GM19438 (cell line): ENCODE results near the gene PCDH19.
A peak's percentile ranks its signal among the peaks of the same experiment; 100 is the strongest.

Source experiments
- ATAC-seq: cut with Tn5 transposase; IDR thresholded peaks from one replicate; pipeline ENCODE4 v1.9.1; 2021; ENCODE audit warnings: low read depth; ENCODE audit not compliant: unreplicated experiment

PCDH19 gene

GRCh38 chrX:100405424-100405823, 4.6 kb downstream of the PCDH19 start:
- ATAC-seq = no peak

- ATAC-seq = no peak
These were observed 5.2 kb downstream of the PCDH19 start for GRCh38 chrX:100404851-100405250.

DNA sequence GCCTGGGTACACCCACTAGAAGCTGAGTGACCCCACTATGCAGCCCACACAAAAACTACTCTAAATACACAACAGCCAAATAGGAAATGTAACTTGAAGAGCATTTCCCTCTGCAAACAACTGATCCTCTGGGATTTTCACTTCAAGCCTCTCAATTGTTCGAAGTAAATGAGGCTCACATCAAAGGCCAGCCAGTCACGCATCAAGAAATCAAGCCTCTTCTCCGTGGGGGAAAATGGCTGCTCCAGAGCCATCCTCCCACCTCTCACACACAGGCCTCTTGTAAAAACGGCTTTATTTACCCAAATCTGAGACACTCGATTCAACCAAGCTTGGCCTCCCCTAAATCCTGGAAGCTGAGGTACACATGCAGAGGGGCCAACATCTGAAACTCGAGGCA, 14.3 kb downstream of the PCDH19 start:
- ATAC-seq = no peak

- ATAC-seq = no peak
These were observed 28.5 kb downstream of the PCDH19 start for GRCh38 chrX:100381619-100382018.

- no peak for ATAC-seq
These were observed 30.6 kb downstream of the PCDH19 start for GRCh38 chrX:100379388-100379986.

- no peak for ATAC-seq
These were observed 32.2 kb downstream of the PCDH19 start for GRCh38 chrX:100377826-100378225.

- ATAC-seq = no peak
These were observed 33.5 kb downstream of the PCDH19 start for GRCh38 chrX:100376576-100376975.

DNA sequence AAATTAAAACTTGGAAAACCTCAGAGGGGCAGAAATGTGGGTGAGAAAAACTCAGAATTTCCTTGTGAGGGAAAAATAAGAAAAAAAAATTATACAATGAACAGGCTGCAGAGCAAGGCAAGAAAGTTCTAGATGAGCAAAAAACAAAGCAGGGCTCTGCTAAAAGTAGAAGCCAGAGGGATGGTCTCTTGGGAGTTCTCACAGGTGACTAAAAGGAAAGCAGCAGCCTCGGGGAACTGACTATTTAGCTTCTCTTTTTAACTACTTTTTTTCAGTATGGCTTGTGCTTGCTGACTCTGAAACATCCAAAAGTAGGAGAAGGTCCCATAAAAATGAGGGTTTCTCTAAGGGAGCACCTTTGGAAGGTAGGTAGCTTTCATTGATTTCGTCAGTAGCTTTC, 36.4 kb downstream of the PCDH19 start:
- no peak for ATAC-seq

DNA sequence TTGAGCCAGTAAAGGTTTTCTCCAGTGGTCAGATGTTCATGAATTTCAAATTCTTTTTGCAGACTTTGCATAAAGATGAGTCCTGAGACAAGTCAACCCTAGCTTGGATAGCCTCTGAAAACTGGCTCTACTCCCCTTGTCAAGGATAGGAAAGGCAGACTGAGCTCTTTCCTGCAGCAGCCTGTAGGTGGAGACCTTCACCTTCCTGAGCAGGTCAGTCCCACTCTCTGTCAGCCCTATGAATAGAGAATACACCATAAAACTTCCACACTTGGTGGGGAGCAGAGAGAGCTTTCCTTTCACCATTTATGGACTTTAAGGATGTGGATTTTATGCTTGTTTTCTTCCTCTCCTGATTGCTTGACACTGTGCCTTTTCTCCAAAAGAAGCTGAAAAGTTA, 41.9 kb downstream of the PCDH19 start:
- peak; percentile 62 for ATAC-seq

- ATAC-seq = no peak
These were observed 46.2 kb downstream of the PCDH19 start for GRCh38 chrX:100363896-100364295.

- no peak for ATAC-seq
These were observed 51.3 kb downstream of the PCDH19 start for GRCh38 chrX:100358766-100359165.

DNA sequence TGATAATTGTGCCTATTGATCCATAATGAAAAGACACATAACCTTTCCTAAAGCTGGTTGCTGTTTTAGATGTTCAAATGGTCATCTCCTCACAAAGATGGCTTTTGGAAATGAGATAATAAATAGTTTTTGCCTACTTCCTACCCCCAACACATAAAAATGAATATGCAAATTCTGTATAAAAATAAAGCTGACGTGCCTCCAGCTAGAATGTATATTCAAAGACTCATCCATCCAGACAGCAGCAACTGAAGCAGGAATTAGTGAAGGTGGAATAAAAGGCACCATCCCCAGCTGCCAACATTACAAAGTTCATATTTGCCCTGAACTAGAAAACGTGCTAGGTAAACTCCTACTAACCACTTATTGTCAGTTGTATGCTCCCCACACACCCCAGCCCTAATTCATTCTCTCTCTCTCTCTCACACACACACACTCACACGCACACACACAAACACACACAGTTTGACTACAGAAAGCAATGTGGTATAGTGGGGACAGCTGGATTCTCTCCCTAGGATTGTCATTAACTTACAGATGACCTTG, 53.6 kb downstream of the PCDH19 start:
- no peak for ATAC-seq

- no peak for ATAC-seq
These were observed 54.4 kb downstream of the PCDH19 start for GRCh38 chrX:100355680-100356079.

DNA sequence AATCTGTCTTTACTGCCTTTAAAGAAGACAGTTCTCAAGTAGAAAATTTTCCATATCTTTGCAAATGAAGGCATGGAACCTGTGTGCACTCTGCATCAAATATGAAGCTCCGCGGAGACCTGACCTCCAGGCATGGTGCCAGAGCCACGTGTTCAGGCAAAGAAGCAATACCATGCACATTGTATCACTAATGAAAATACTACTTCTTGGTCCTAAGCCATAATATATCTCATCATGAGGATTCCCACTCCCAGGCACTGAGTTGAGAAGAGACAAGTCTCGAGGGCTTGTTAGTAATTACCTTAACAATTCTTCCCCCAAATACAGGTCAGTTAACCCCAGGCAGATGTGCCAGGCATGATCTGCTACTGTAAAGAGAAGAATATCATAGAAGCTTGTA, 56.7 kb downstream of the PCDH19 start:
- no peak for ATAC-seq

DNA sequence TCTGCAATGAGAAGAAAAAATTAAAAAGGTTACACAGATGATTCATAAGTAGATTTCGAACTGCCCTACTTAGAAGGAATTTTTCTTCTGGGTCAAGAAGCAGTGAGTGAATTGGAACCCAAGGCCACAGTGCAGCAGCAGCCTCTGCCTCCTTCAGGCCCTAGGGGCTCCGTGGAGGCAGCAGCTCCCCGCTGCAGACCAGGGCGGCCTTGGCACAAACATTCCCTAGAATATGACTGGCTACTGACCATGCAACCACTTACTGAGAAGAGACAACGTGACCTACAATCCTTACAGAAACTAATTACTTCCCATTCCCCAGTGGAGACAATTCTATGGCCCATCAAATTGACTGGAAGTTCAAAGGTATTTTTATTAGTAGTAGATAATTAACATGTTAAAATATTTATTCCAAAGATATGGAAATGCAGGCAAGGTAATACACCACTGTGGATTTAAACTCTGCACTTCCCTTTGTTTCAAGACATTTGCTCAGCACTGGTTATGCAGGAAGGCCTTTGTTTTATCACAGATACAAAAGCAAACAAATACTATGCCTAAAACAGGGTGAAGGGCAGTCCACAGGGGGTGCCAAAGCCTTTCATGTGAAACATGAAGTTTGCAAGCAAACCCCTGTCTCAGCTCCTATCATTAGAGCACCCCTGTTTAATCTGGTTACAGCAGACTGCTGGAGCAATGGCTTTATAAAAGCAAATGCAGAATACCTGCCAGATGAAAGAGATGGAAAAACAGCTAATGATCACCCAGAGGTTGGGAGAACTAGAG, 59.2 kb downstream of the PCDH19 start:
- no peak for ATAC-seq

DNA sequence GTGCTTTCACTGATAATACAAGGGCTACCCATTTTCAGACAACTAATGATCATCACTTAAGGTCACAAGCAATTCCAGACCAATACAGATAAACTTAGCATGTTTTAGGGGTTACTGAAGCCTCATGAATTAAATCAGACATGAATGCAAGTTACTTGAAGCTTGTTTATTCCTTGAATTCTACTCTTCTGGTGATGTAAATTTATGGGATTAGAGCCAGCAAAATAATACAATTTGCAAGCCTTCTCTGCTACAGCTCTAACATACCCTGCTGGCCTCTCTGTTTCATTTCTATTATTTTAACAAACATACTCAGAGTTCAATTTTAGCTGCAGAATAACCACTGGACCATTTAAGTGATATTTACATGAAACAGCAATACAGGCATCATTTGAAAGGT, 60.7 kb downstream of the PCDH19 start:
- no peak for ATAC-seq

DNA sequence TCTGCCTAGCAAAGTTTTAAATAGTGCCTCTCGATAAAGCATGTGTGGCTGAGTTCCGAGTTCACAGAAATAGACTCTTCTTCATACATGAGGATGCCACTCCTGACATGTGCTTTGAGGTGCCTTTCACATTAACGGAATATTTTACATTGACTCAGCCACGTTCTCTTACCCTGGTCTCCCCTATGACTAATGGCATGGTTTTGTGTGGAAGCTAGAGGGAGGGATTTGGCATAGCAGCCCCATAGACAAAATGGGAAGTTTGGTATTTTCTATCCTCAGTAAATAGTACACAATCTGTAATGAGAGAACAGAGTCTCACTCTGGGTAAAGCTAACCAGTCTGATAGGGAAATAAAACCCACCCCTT, 68.9 kb downstream of the PCDH19 start:
- ATAC-seq = no peak

DNA sequence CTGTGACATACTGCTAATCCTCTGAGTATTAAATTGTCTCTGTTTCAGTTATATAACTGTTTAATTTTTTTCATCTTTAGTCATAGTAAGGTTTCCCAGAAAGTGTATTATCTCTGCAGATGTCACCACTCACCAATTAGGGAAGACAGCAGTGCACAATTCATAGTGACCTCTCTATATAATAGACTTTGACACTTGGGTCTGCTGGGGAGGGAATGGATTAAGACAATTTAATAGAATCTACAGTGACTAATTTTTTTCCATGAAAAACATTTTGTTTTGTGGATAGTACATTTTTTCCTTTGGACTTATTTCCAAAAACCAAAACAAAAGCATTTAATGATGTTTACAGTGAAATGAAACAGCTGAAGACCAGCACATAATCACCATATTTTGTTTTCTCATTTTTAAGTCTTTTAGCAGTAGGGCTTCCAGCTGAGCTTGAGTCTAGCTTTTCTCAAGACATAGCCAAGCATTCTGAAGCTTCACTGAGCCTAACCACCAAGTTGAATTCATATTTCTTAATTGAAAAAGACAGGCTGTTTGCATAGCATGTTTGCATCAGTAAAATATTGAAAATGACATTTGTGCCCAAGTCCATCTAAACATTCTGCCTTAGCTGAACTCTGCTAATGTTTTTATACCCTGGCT, 69.5 kb downstream of the PCDH19 start:
- no peak for ATAC-seq

- ATAC-seq = no peak
These were observed 81.7 kb downstream of the PCDH19 start for GRCh38 chrX:100328351-100328750.

- no peak for ATAC-seq
These were observed 90.4 kb downstream of the PCDH19 start for GRCh38 chrX:100319716-100320115.

GRCh38 chrX:100316987-100317386, 93.1 kb downstream of the PCDH19 start:
- no peak for ATAC-seq

DNA sequence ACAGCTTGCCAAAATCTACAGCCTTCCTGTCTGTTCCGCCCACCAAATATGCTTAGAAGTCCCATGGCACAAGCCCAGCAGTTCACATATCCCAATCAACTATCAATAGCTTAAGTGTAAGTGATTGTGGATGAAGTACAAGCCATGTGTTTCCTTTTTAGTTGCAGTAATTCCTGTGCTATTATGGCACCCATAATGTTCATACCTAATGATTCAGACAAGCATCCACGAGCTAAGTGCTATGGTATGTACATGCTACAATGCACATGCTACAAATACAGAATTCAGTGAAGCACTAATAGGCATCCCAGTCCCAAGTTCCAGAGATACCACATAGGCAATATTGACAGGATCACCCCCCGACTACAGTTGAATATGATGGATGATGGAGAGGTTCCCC, 94.5 kb downstream of the PCDH19 start:
- no peak for ATAC-seq
